ENCODE results near the gene GNG2. TPM values are rescaled to one million over a fixed set of nuclear protein-coding genes. Genes with fewer than 3 reads are reported as not detected.

The GNG2 gene
- total and polyA plus RNA-seq, 2 of the 8 experiments (the other 6 are each of a cell fraction or from before 2014, with no cell fraction given) = 8.2 to 17.9 TPM

GRCh38 chr14:51926449-51926848, 66.0 kb downstream of the GNG2 start:
- WGBS, 2 experiments (ENCODE audit: extremely low coverage in 1 of 2, insufficient coverage in 1 of 2, insufficient read length in 1 of 2, insufficient replicate concordance in 2 of 2, low coverage in 1 of 2, low lambda C conversion rate in 2 of 2, missing lambda C conversion rate in 1 of 2) = 96% methylated on average over 7 of the region's 7 CpGs; no CpG with 5 or more reads in 1 of the 2 experiments
- H2BK15ac ChIP-seq (ENCODE audit: low read length) = no peak overlapping the region
- H3K23ac ChIP-seq (ENCODE audit: insufficient read length) = no peak overlapping the region
- H3K4me2 ChIP-seq (ENCODE audit: insufficient read depth in 1 of 2, low read depth in 2 of 2, low read length in 2 of 2) = no peak overlapping the region
- no peak overlapping the region for H4K8ac ChIP-seq (ENCODE audit: extremely low read depth, insufficient read depth, low read length)
- no peaks in the 10 kb centered on the region for H3K36me3 ChIP-seq (ENCODE audit: control insufficient read depth in 2 of 4, insufficient read depth in 4 of 4, low read length in 3 of 4)
- H2BK20ac ChIP-seq (ENCODE audit: low read length) = no peak overlapping the region
- no peaks in the 10 kb centered on the region for H4K20me1 ChIP-seq (replicated peaks in 1 of 2; ENCODE audit: control insufficient read depth in 1 of 2, insufficient read depth in 2 of 2, low read length in 2 of 2)
- no peak overlapping the region for H2AFZ ChIP-seq (ENCODE audit: low read length)
- ChIA-PET POLR2A (ENCODE audit: partially characterized antibody) (no interaction called here), CTCF (ENCODE audit: partially characterized antibody) (no interaction called here)
- no peaks in the 10 kb centered on the region for H3K9me3 ChIP-seq (ENCODE audit: insufficient read depth in 2 of 2, low read depth in 1 of 2, low read length in 1 of 2)
- no peaks in the 10 kb centered on the region for H3K4me1 ChIP-seq (replicated peaks in 1 of 4; ENCODE audit: control insufficient read depth in 3 of 4, insufficient read depth in 4 of 4, low read length in 3 of 4)
- H3K27me3 ChIP-seq (replicated peaks in 1 of 4; ENCODE audit: control insufficient read depth in 3 of 4, extremely low read depth in 1 of 4, insufficient read depth in 3 of 4, low read length in 3 of 4) = no peaks in the 10 kb centered on the region
- H2AK5ac ChIP-seq (ENCODE audit: low read depth, low read length) = no peak overlapping the region
- H3K79me2 ChIP-seq (ENCODE audit: control insufficient read depth in 1 of 2, insufficient read depth in 2 of 2, low read length in 2 of 2) = no peaks in the 10 kb centered on the region
- H4K5ac ChIP-seq (ENCODE audit: insufficient read length, low read depth, low read length) = no peak overlapping the region
- H3K23me2 ChIP-seq (ENCODE audit: low read depth, low read length) = no peaks in the 10 kb centered on the region
- DNase-seq (ENCODE audit: low read depth in 1 of 2, low spot score in 2 of 2) (no peak), FAIRE-seq (no peak)
- no peak overlapping the region for H3K18ac ChIP-seq (ENCODE audit: extremely low read depth, low read length)
- no peaks in the 10 kb centered on the region for H3K79me1 ChIP-seq (ENCODE audit: low read depth, low read length)
- no peak overlapping the region for H3K4ac ChIP-seq (replicated peaks; ENCODE audit: insufficient read length, low read depth, low read length)
- no peak overlapping the region for H3K4me3 ChIP-seq (ENCODE audit: extremely low read depth in 1 of 4, insufficient read depth in 2 of 4, low read depth in 3 of 4, low read length in 4 of 4)
- H3K14ac ChIP-seq (ENCODE audit: insufficient read length) = no peak overlapping the region
- no peak overlapping the region for H4K91ac ChIP-seq (replicated peaks; ENCODE audit: insufficient read length, low read length)
- no peak overlapping the region for H3K56ac ChIP-seq (replicated peaks; ENCODE audit: insufficient read length, low read depth, low read length)
- H2BK5ac ChIP-seq (ENCODE audit: low read depth, low read length) = no peak overlapping the region
- no peak overlapping the region for H2BK12ac ChIP-seq (ENCODE audit: low read depth, low read length)
- H3K9ac ChIP-seq (replicated peaks in 1 of 4; ENCODE audit: extremely low read depth in 1 of 4, low read depth in 3 of 4, low read length in 3 of 4) = no peak overlapping the region
- H3K27ac ChIP-seq (ENCODE audit: low read depth, low read length) = no peak overlapping the region
- H2BK120ac ChIP-seq (replicated peaks; ENCODE audit: low read depth, low read length) = no peak overlapping the region
- no peak for TF ChIP-seq MAFK (IDR thresholded peaks at IDR 0.05; ENCODE audit: low read depth, low read length)
- TF ChIP-seq, protein P1, sequence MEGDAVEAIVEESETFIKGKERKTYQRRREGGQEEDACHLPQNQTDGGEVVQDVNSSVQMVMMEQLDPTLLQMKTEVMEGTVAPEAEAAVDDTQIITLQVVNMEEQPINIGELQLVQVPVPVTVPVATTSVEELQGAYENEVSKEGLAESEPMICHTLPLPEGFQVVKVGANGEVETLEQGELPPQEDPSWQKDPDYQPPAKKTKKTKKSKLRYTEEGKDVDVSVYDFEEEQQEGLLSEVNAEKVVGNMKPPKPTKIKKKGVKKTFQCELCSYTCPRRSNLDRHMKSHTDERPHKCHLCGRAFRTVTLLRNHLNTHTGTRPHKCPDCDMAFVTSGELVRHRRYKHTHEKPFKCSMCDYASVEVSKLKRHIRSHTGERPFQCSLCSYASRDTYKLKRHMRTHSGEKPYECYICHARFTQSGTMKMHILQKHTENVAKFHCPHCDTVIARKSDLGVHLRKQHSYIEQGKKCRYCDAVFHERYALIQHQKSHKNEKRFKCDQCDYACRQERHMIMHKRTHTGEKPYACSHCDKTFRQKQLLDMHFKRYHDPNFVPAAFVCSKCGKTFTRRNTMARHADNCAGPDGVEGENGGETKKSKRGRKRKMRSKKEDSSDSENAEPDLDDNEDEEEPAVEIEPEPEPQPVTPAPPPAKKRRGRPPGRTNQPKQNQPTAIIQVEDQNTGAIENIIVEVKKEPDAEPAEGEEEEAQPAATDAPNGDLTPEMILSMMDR (IDR thresholded peaks at IDR 0.05; ENCODE audit: control extremely low read depth in 1 of 3, insufficient read depth in 1 of 3, low read depth in 1 of 3, low read length in 3 of 3) = no peak
- TF ChIP-seq FOSL1 (IDR thresholded peaks at IDR 0.05; ENCODE audit: insufficient read depth, low read depth, low read length) = no peak
- TF ChIP-seq CBX5 (IDR thresholded peaks at IDR 0.05; ENCODE audit: low read depth, low read length) = no peak
- no peak for TF ChIP-seq KDM1A (IDR thresholded peaks at IDR 0.05; ENCODE audit: borderline replicate concordance, low read length)
- no peak for TF ChIP-seq SP2 (IDR thresholded peaks at IDR 0.05; ENCODE audit: low read length)
- TF ChIP-seq E2F6 (IDR thresholded peaks at IDR 0.05) = no peak
- TF ChIP-seq SP1 (IDR thresholded peaks at IDR 0.05; ENCODE audit: low read depth, low read length) = no peak
- TF ChIP-seq ZNF274 (IDR thresholded peaks at IDR 0.05; ENCODE audit: borderline replicate concordance, extremely low read depth, low read length) = no peak
- TF ChIP-seq TCF12 (IDR thresholded peaks at IDR 0.05; ENCODE audit: low read depth, low read length) = no peak
- no peak for TF ChIP-seq BCL11A (IDR thresholded peaks at IDR 0.05; ENCODE audit: low read depth in 2 of 2, low read length in 2 of 2)
